Upper lobe of left lung (tissue), 6 donors: ENCODE results near the gene PHF5A. TPM values are rescaled to one million over a fixed set of nuclear protein-coding genes. Genes with fewer than 3 reads are reported as not detected.
"Not testable (repeated sequence)": the region's sequence is repeated elsewhere in the genome, so short reads cannot be mapped to it uniquely, and the experiment has no call there.

Source experiments
- ATAC-seq, 2 donors: fragments of 200-7000 bp; cut with Tn5 transposase; one replicate each; pipeline ENCODE4 v1.9.1; 2022; ENCODE audit warnings: mild to moderate bottlenecking in 2 of 2, moderate library complexity in 2 of 2; ENCODE audit not compliant: low FRiP score in 2 of 2
- DNase-seq, 2 donors: peaks; one replicate each; pipeline ENCODE4 v3.0.0-alpha.2; 2019 to 2020
- H3K27ac ChIP-seq, 4 donors: fragments of 200-600 bp; sonication (generic); one replicate each; pipeline ENCODE4 v1.5.1; 2016 to 2019
- H3K27me3 ChIP-seq, 4 donors: fragments of 200-600 bp; sonication (generic); one replicate each; pipeline ENCODE4 v1.5.1; 2017 to 2019
- H3K36me3 ChIP-seq, 4 donors: fragments of 200-600 bp; sonication (generic); one replicate each; pipeline ENCODE4 v1.5.1; 2016 to 2019
- H3K4me1 ChIP-seq, 4 donors: fragments of 200-600 bp; sonication (generic); one replicate each; pipeline ENCODE4 v1.5.1; 2018 to 2019
- H3K4me3 ChIP-seq, 4 donors: fragments of 200-600 bp; sonication (generic); one replicate each; pipeline ENCODE4 v1.5.1; 2017 to 2019; ENCODE audit warnings: mild to moderate bottlenecking in 2 of 4, moderate library complexity in 1 of 4
- H3K9me3 ChIP-seq, 4 donors: fragments of 200-600 bp; sonication (generic); one replicate each; pipeline ENCODE4 v1.5.1; 2018 to 2019
- EP300 ChIP-seq, 4 donors: sonication (generic); formaldehyde crosslinking; IDR thresholded peaks; one replicate each; pipeline ENCODE4 v1.5.1; 2017; ENCODE audit warnings: antibody characterized with exemption in 4 of 4, control low read depth in 2 of 4
- POLR2A ChIP-seq, 4 donors: fragments of 450-650 bp; IDR thresholded peaks; one replicate each; pipeline ENCODE4 v1.5.1; 2016 to 2017; ENCODE audit warnings: antibody characterized with exemption in 4 of 4, mild to moderate bottlenecking in 2 of 4
- POLR2AphosphoS5 ChIP-seq, 2 donors: sonication (generic); formaldehyde crosslinking; IDR thresholded peaks; one replicate each; pipeline ENCODE4 v1.5.1; 2017; ENCODE audit warnings: antibody characterized with exemption in 2 of 2
- WGBS, 2 donors: methylation state at CpG; one replicate each; pipeline ENCODE4 v1.1.5; 2017 to 2018; 5-methylcytosine and 5-hydroxymethylcytosine counted together
- total RNA-seq, 6 donors: library from RNA; depleted of rRNA in 4 of 6; stranded (reverse); fragments of >200 nt in 4 of 6; gene quantifications; one replicate each; pipeline versions ENCODE4 v1.1.0 to v1.2.1, GENCODE V29; 2016 to 2021
- TF ChIP-seq, protein P1 (sequence below), 6 experiments: fragments of 450-650 bp in 4 of 6; fragments of 200-600 bp in 2 of 6; sonication (generic) in 2 of 6; IDR thresholded peaks; one replicate each; pipeline ENCODE4 v1.5.1; 2016 to 2019; ENCODE audit warnings: antibody characterized with exemption in 6 of 6
- donor health status: DM: no; HTN: no; CAD: no; lungs with moderate emphysema.
- donor health status: DM: no; HTN: yes; CAD: no; lungs with severe emphysema.

Gene PHF5A
- total RNA-seq, 6 donors from 2014 or later, result 9.4 to 49.3 (median 31.2) TPM

DNA sequence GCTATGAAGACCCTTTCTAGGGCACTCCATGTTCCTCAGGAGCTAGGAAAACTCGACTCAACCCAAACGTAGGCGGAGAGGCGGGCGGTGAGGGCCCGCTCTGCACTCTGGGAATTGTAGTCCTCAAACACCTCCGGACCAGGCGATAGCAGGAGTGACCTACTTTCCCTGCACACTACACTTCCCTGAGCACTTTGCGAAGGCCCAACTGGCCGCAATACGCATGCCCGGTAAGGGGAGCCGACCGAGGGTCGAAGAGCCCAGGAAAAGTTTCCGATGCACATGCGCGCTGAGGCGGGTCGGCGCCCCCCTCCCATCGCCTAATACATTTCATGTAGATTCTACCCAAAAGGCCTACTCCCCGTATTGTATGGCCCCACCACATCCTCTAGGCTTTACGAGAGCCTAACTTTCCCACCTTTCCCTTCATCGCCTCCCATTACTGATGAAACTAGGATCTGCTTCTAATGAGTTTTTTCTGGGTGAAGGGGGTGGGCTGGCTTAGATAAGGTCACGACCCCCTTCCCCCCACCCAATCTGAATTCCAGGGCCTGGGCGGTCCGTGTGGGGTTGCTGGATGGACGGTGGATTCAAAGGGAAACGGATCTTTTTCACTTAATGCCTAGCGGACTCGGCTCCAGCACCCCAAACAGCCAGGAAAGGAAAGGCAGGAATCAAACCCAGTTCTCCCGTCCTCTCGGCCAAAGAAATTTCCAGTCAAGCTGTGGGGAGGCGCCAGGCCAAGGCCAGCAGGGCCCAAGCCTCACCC is 23.9 kb downstream of the PHF5A start:
- peak overlapping the region; percentile 84 to 100 (median 90) for H3K4me3 ChIP-seq
- DNase-seq, result peak; percentile 92 to 97
- WGBS, 2 donors, result 0% methylated on average over 30 to 35 of the region's 35 CpGs
- peaks cover 23 to 32% (median 26%) of the 10 kb centered on the region in 4 donors for H3K4me1 ChIP-seq
- peaks cover 0 to 19% (median 7%) of the 10 kb centered on the region in 4 donors for H3K36me3 ChIP-seq
- H3K27me3 ChIP-seq, result no peaks in the 10 kb centered on the region
- TF ChIP-seq POLR2AphosphoS5 (IDR thresholded peaks at IDR 0.05) (peak; percentile 68 to 82), EP300 (IDR thresholded peaks at IDR 0.05) (no peak), POLR2A (IDR thresholded peaks at IDR 0.05) (peak in 2 of 4 donors; percentile 58 to 74)
- TF ChIP-seq, protein P1, sequence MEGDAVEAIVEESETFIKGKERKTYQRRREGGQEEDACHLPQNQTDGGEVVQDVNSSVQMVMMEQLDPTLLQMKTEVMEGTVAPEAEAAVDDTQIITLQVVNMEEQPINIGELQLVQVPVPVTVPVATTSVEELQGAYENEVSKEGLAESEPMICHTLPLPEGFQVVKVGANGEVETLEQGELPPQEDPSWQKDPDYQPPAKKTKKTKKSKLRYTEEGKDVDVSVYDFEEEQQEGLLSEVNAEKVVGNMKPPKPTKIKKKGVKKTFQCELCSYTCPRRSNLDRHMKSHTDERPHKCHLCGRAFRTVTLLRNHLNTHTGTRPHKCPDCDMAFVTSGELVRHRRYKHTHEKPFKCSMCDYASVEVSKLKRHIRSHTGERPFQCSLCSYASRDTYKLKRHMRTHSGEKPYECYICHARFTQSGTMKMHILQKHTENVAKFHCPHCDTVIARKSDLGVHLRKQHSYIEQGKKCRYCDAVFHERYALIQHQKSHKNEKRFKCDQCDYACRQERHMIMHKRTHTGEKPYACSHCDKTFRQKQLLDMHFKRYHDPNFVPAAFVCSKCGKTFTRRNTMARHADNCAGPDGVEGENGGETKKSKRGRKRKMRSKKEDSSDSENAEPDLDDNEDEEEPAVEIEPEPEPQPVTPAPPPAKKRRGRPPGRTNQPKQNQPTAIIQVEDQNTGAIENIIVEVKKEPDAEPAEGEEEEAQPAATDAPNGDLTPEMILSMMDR (IDR thresholded peaks at IDR 0.05), result no peak
- H3K9me3 ChIP-seq, result no peaks in the 10 kb centered on the region
- peak; percentile 78 to 89 for ATAC-seq
- peak overlapping the region; percentile 96 to 100 (median 96) for H3K27ac ChIP-seq

DNA sequence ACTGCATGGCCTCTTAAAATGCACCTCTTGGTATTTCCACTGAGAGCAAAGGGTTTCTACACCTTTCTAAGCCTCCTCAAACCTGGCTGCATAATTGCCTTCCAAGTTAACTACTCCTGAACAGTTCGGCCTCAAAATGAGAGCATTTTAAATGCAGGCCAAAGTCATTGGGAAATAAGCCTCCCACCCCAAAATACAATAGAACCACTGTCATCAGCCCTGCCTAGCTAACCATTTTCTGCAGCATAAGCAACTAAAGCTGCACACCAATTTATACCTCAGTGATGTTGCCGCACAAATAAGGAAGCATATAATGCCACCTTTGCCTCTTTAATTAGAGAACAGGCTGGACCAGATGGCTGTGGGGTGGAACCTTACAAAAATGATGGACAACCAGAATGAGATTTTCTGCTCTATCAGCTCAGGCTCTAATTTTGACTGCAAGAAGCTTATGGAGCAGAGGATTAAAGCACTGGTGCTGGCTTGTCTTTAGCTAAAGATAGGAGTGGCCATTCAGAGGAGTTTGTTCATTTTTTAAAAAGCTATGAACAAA is 26.2 kb downstream of the PHF5A start:
- TF ChIP-seq, protein P1 (IDR thresholded peaks at IDR 0.05), result no peak
- TF ChIP-seq POLR2A (IDR thresholded peaks at IDR 0.05) (no peak), EP300 (IDR thresholded peaks at IDR 0.05) (no peak), POLR2AphosphoS5 (IDR thresholded peaks at IDR 0.05) (no peak)
- Histone ChIP-seq H3K36me3 (peaks cover 0 to 22% (median 14%) of the 10 kb centered on the region in 4 donors), H3K27me3 (no peaks in the 10 kb centered on the region), H3K9me3 (no peaks in the 10 kb centered on the region), H3K4me3 (no peak overlapping the region), H3K4me1 (peaks cover 19 to 33% (median 25%) of the 10 kb centered on the region in 4 donors), H3K27ac (peak overlapping the region in 1 of 4 donors; percentile 11)
- no peak for DNase-seq
- ATAC-seq, result no peak
- 68 to 86% methylated on average over 2 of the region's 2 CpGs for WGBS, 2 donors

GRCh38 chr22:41440511-41440910 is 28.0 kb downstream of the PHF5A start:
- not testable (repeated sequence) for H3K9me3 ChIP-seq, H3K27ac ChIP-seq, H3K4me3 ChIP-seq, DNase-seq, H3K27me3 ChIP-seq, ATAC-seq
- peaks cover 19 to 35% (median 28%) of the 10 kb centered on the region in 4 donors for H3K4me1 ChIP-seq
- peaks cover 14 to 40% (median 32%) of the 10 kb centered on the region in 4 donors for H3K36me3 ChIP-seq
- 81% methylated on average over 5 of the region's 5 CpGs for WGBS, 2 donors

- TF ChIP-seq POLR2AphosphoS5 (IDR thresholded peaks at IDR 0.05) (no peak), EP300 (IDR thresholded peaks at IDR 0.05) (no peak), POLR2A (IDR thresholded peaks at IDR 0.05) (no peak)
- TF ChIP-seq, protein P1 (IDR thresholded peaks at IDR 0.05), result no peak
- Histone ChIP-seq H3K4me3 (no peak overlapping the region), H3K27me3 (no peaks in the 10 kb centered on the region), H3K27ac (no peak overlapping the region), H3K36me3 (peaks cover 21 to 57% (median 44%) of the 10 kb centered on the region in 4 donors), H3K4me1 (peaks cover 6 to 35% (median 20%) of the 10 kb centered on the region in 4 donors), H3K9me3 (no peaks in the 10 kb centered on the region)
- no peak for ATAC-seq
- no peak for DNase-seq
- WGBS, 2 donors, result 84 to 98% methylated on average over 7 of the region's 7 CpGs
Observed at GRCh38 chr22:41437198-41437597, 31.3 kb downstream of the PHF5A start.

DNA sequence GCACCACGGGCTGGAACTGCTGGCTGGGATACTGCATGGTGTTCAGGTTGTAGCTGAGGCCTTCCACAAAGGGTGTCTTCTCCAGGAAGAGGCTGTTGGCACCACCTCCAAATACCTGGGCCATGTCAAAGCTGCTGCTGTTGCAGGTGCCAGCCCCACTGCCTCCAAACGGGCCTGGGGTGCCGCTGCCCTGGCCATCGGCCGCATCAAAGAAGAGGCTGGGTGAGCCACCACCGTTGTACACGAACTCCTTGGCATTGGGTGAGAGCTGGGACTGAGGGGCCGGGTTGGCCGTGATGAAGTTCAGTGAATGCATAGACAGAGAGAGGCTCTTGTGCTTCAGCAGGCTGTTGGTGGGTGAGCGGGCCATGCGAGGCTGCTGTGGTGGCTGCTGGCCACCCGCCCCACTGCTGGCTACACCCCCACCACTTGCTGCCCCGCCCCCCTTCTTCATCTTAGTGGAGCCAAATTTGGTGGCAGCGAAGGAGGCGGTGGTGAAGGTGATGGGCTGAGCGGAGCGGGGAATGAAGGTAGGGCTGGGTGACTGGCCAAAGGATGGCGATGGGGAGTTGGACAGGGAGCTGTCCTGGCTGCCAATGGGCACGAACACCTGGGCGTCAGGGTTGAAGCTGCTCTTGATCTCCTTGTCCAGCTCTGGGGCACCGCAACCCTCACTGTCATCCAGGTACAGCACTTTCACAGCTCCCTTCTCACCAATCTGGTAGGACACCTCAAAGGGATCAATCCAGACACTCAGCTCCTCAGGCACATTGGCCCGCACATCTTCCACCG is 32.0 kb downstream of the PHF5A start:
- TF ChIP-seq POLR2A (IDR thresholded peaks at IDR 0.05) (no peak), EP300 (IDR thresholded peaks at IDR 0.05) (no peak), POLR2AphosphoS5 (IDR thresholded peaks at IDR 0.05) (no peak)
- TF ChIP-seq, protein P1 (IDR thresholded peaks at IDR 0.05), result no peak
- no peaks in the 10 kb centered on the region for H3K27me3 ChIP-seq
- H3K27ac ChIP-seq, result peak overlapping the region in 1 of 4 donors; percentile 7
- no peaks in the 10 kb centered on the region for H3K9me3 ChIP-seq
- no peak overlapping the region for H3K4me3 ChIP-seq
- 82 to 92% methylated on average over 19 to 23 of the region's 23 CpGs for WGBS, 2 donors
- ATAC-seq (no peak), DNase-seq (peak in 1 of 2 donors; percentile 67)
- H3K4me1 ChIP-seq, result peaks cover 6 to 28% (median 18%) of the 10 kb centered on the region in 4 donors
- peaks cover 21 to 62% (median 49%) of the 10 kb centered on the region in 4 donors for H3K36me3 ChIP-seq
